ENCODE results near the gene DCTD. TPM values are rescaled to one million over a fixed set of nuclear protein-coding genes. Genes with fewer than 3 reads are reported as not detected.

Gene DCTD
- total and polyA plus RNA-seq, 2 of the 13 experiments (the other 11 are each of a cell fraction or from before 2014, with no cell fraction given) = 85.1 to 95.3 TPM

GRCh38 chr4:182897601-182898478 is 19.3 kb downstream of the DCTD start (continued):
- TF ChIP-seq MZF1 (CRISPR knock-in tag; IDR thresholded peaks at IDR 0.05; ENCODE audit: borderline replicate concordance) (peak; percentile 20; the same call in 1 of the 2 replicates), KDM5B (CRISPR knock-in tag; IDR thresholded peaks at IDR 0.05; ENCODE audit: borderline replicate concordance) (peak; percentile 97), ZNF34 (CRISPR knock-in tag; IDR thresholded peaks at IDR 0.05; ENCODE audit: borderline replicate concordance) (peak; percentile 67; the same call in 1 of the 2 replicates), ZMAT3 (CRISPR knock-in tag; conservative IDR thresholded peaks at IDR 0.05) (peak; percentile 92), ZBTB1 (CRISPR knock-in tag; IDR thresholded peaks at IDR 0.05; ENCODE audit: borderline replicate concordance) (no peak), IRF2 (CRISPR knock-in tag; IDR thresholded peaks at IDR 0.05) (peak; percentile 99), NR2C2 (CRISPR knock-in tag; IDR thresholded peaks at IDR 0.05; ENCODE audit: borderline replicate concordance) (peak; percentile 86), ZBTB33 (CRISPR knock-in tag; IDR thresholded peaks at IDR 0.05) (peak; percentile 70), ZNF446 (CRISPR knock-in tag; IDR thresholded peaks at IDR 0.05) (peak; percentile 65; the same call in 1 of the 2 replicates), POLR2G (IDR thresholded peaks at IDR 0.05; ENCODE audit: low read depth, low read length) (peak; percentile 78), SRSF9 (IDR thresholded peaks at IDR 0.05; ENCODE audit: borderline replicate concordance, insufficient read depth, low read depth, low read length, poor library complexity, severe bottlenecking) (no peak), ETV6 (CRISPR knock-in tag; conservative IDR thresholded peaks at IDR 0.05) (no peak), MYNN (CRISPR knock-in tag; IDR thresholded peaks at IDR 0.05; ENCODE audit: low read depth) (peak; percentile 67; the same call in 1 of the 2 replicates), NFAT5 (CRISPR knock-in tag; IDR thresholded peaks at IDR 0.05) (peak; percentile 56; the same call in 1 of the 2 replicates), CENPBD1 (CRISPR knock-in tag; IDR thresholded peaks at IDR 0.05; ENCODE audit: borderline replicate concordance, low read depth) (no peak), BATF2 (CRISPR knock-in tag; IDR thresholded peaks at IDR 0.05) (no peak), HNRNPUL1 (IDR thresholded peaks at IDR 0.05; ENCODE audit: low read depth, low read length) (no peak), SIN3A (IDR thresholded peaks at IDR 0.05; ENCODE audit: borderline replicate concordance, low read depth, low read length) (no peak), STAG1 (CRISPR knock-in tag; IDR thresholded peaks at IDR 0.05) (peak; percentile 28; the same call in 1 of the 2 replicates), ZFAT (CRISPR knock-in tag; conservative IDR thresholded peaks at IDR 0.05) (no peak)

All from HepG2 (cell line).